Activated CD4-positive, alpha-beta T cell treated with anti-CD3 and anti-CD28 coated beads, Interleukin-2, amount 50 U/mL, for 48 hours (primary cell): ENCODE data around the gene DKK2.

Source experiments
- DNase-seq, 2 experiments: peaks; one replicate each; pipeline ENCODE4 v3.0.0-alpha.2; 2020

DKK2 gene

DNA sequence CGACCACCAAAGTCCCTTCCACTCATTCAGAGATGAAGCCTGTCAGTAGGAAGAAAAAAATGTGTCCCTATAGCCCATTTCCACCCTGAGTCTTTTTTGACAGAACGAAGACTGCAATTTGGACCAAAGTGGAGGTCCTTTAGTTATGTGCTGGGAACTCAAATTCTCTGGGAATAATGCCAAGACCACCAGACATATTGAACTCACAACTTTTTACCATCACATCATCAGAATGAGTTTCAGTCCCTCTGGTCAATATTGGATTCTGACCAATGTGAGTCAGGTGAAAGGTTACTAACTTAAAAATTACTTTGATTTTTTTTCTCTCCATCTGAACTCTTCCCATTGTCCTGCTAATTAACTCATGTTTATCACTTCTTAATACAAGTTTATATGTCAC lies 128.9 kb downstream of the DKK2 start:
- no peak for DNase-seq

DNA sequence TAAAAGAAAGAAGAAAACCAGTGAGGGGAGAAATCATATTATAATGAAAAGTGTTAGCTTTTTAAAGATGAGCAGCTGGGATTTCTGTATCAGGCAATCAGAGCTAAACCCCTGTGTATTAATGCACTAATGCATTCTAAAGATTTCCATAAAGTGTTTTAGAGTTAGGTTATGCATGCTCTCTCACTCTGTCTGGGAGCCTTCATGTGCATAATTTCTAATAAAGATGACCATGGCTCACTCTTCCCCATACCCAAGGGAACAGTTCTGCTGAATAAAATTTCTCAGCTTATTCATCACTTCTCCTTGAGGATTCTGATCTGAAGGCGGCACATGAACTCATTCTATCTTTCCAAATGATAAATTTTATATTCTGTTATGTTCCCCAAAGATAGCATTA lies 129.4 kb downstream of the DKK2 start:
- DNase-seq = no peak

DNA sequence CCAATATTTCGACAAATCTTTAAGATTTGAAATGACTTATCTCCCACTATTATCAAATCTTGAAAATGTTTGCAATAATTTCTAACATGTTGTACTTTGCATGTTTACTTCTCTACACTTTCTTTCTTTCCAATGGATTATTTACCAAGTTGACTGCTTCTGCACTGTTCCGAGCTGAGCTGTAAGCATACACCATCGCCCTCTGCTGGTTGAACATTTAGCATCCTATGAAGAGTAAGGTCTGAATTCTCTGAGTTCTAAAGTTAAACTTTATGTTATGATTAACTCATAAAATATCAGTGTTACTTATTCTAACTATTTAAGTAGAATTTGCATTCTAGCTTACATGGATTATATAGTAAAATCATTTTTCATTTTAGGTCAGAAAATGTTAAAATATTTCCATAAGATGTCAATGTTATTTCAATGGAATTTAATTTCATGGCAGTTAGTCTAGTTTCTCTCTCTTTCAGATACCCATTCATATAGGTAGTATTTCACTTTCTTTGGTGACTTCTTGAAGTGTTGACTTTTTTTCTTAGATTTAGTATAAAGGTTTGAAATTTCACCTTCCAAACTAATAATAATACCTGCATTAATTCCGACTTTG lies 137.4 kb downstream of the DKK2 start:
- DNase-seq = peak in 1 of 2 experiments; percentile 14

DNA sequence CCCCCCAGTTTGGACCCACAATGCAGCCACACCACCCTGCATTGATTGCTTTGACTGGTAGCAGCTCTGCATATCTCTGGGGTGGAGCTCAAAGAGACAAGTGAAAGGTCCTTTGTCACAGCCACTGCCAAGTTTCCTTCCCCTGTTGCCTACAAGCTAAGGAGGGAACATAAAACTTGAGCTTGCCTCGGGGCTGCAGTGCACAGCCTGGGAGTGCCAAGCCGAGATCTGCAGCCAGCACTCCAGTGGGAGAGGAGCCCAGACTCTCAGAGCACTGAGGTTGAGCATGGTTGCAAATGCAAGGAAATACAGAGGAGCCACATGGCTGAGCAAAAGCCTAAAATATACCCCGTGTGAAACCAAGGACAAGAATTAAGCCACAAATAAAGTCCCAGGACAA lies 142.2 kb downstream of the DKK2 start:
- no peak for DNase-seq

DNA sequence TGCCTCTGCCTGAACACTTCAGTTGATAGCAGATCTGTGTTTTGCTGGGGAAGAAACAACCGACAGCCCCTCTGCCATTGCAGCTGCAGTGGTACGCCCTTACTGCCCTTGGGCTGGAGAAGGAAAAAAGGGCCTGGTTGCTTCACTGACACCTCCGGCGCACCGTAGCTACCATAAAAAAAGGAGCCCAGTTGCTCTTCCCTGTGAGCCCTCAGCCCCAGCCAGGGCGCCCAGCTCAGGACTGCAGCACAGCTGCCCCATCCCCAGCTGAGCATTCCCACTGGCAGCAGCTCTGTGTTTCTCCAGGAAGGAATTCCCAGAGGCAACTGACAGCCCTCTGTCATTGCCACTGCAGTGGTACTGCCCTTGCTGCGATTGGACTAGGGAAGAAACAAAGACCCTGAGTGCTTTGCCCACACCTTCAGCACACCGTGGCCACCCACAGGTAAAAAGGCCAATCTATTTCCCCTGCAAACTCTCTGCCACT lies 142.7 kb downstream of the DKK2 start:
- no peak for DNase-seq

DNA sequence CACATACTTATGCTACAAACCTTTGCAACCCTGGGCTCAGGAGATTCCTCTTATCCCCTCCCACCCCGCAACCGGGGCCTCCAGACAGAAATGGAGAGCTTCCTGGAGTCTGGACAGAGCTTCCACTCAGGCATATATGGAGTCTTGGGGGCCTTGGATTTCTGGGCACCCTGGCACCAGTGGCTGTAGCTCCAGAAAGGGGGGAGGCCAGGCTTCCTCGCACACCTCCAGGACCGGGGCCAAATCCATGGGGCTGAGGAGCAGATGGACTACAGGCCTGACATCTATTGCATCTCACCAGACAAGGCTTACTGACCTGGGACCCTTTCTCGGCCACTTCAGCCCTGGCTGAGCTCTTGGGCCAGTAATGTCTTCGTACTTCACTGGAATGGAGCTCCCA lies 143.3 kb downstream of the DKK2 start:
- DNase-seq = no peak

DNA sequence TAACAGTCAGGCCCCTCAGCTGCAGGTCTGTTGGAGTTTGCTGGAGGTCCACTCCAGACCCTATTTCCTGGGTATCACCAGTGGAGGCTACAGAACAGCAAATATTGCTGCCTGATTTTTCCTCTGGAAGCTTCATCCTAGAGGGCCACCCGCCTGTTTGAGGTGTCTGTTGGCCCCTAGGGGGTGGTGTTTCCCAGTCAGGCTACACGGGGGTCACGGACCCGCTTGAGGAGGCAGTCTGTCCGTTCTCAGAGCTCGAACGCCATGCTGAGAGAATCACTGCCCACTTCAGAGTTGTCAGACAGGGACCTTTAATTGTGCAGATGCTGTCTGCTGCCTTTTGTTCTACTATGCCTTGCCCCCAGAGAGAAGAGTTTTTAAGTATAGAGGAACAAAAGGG lies 160.8 kb downstream of the DKK2 start:
- DNase-seq = no peak
